H7 (cell line): ENCODE measurements around the gene SYT1. TPM values are rescaled to one million over a fixed set of nuclear protein-coding genes. Genes with fewer than 3 reads are reported as not detected.
"Not testable (repeated sequence)": the region's sequence is repeated elsewhere in the genome, so short reads cannot be mapped to it uniquely, and the experiment has no call there.

Source experiments
- DNase-seq: peaks from one replicate; pipeline ENCODE4 v3.0.0; 2012
- H3K27me3 ChIP-seq: 2 replicates; pipeline ENCODE4 v1.6.0; 2011; ENCODE audit warnings: mild to moderate bottlenecking, low read length; ENCODE audit not compliant: control insufficient read depth, insufficient read depth
- H3K36me3 ChIP-seq: replicated peaks from 2 replicates; pipeline ENCODE4 v1.5.1; 2011; ENCODE audit warnings: low read length; ENCODE audit not compliant: control insufficient read depth, insufficient read depth
- H3K4me3 ChIP-seq: 2 replicates; pipeline ENCODE4 v1.5.1; 2011; ENCODE audit warnings: low read depth, mild to moderate bottlenecking, control low read depth, low read length, moderate library complexity; ENCODE audit not compliant: insufficient read depth
- total RNA-seq: library from RNA; depleted of rRNA; stranded (reverse); fragments of >200 nt; shearing (Covaris generic); gene quantifications from 2 replicates; pipeline ENCODE4 v1.2.3, GENCODE V29; 2014

The SYT1 gene
- total RNA-seq, 1 experiment from 2014 or later, result 11.7 TPM

- Histone ChIP-seq H3K27me3 (no peaks in the 10 kb centered on the region), H3K4me3 (no peak overlapping the region), H3K36me3 (no peaks in the 10 kb centered on the region)
- no peak for DNase-seq
Observed at GRCh38 chr12:79422060-79422812, 557.7 kb downstream of the SYT1 start.

GRCh38 chr12:79423560-79423959 lies 559.0 kb downstream of the SYT1 start:
- Histone ChIP-seq H3K4me3 (no peak overlapping the region), H3K27me3 (no peaks in the 10 kb centered on the region), H3K36me3 (no peaks in the 10 kb centered on the region)
- DNase-seq, result no peak

GRCh38 chr12:79424109-79424721 lies 559.6 kb downstream of the SYT1 start:
- no peak for DNase-seq
- Histone ChIP-seq H3K4me3 (no peak overlapping the region), H3K36me3 (no peaks in the 10 kb centered on the region), H3K27me3 (no peaks in the 10 kb centered on the region)

GRCh38 chr12:79426121-79426520 lies 561.5 kb downstream of the SYT1 start:
- Histone ChIP-seq H3K4me3 (no peak overlapping the region), H3K36me3 (no peaks in the 10 kb centered on the region), H3K27me3 (no peaks in the 10 kb centered on the region)
- no peak for DNase-seq

- DNase-seq, H3K36me3 ChIP-seq, H3K4me3 ChIP-seq, H3K27me3 ChIP-seq: not testable (repeated sequence)
Observed at GRCh38 chr12:79426744-79427143, 562.2 kb downstream of the SYT1 start.

GRCh38 chr12:79433465-79434072 lies 569.0 kb downstream of the SYT1 start:
- no peaks in the 10 kb centered on the region for H3K27me3 ChIP-seq
- no peak for DNase-seq

GRCh38 chr12:79434561-79434960 lies 570.0 kb downstream of the SYT1 start:
- Histone ChIP-seq H3K36me3 (no peaks in the 10 kb centered on the region), H3K27me3 (no peaks in the 10 kb centered on the region), H3K4me3 (no peak overlapping the region)
- DNase-seq, result no peak

More at GRCh38 chr12:79433465-79434072, 569.0 kb downstream of the SYT1 start:
- Histone ChIP-seq H3K36me3 (no peaks in the 10 kb centered on the region), H3K4me3 (no peak overlapping the region)

GRCh38 chr12:79435742-79436141 lies 571.2 kb downstream of the SYT1 start:
- Histone ChIP-seq H3K4me3 (no peak overlapping the region), H3K36me3 (no peaks in the 10 kb centered on the region), H3K27me3 (no peaks in the 10 kb centered on the region)
- no peak for DNase-seq

- H3K4me3 ChIP-seq, result no peak overlapping the region
- no peaks in the 10 kb centered on the region for H3K27me3 ChIP-seq
- no peaks in the 10 kb centered on the region for H3K36me3 ChIP-seq
- DNase-seq, result no peak
Observed at GRCh38 chr12:79438480-79439174, 574.1 kb downstream of the SYT1 start.

- DNase-seq, result no peak
- no peaks in the 10 kb centered on the region for H3K36me3 ChIP-seq
- no peaks in the 10 kb centered on the region for H3K27me3 ChIP-seq
- H3K4me3 ChIP-seq, result no peak overlapping the region
Observed at GRCh38 chr12:79439175-79439825, 574.7 kb downstream of the SYT1 start.

- H3K4me3 ChIP-seq, result no peak overlapping the region
- no peaks in the 10 kb centered on the region; the same call in 1 of the 2 replicates for H3K36me3 ChIP-seq
- no peak for DNase-seq
- H3K27me3 ChIP-seq, result no peaks in the 10 kb centered on the region
Observed at GRCh38 chr12:79441534-79441933, 577.0 kb downstream of the SYT1 start.

GRCh38 chr12:79442396-79442795 lies 577.8 kb downstream of the SYT1 start:
- Histone ChIP-seq H3K36me3 (no peaks in the 10 kb centered on the region; the same call in 1 of the 2 replicates), H3K27me3 (no peaks in the 10 kb centered on the region), H3K4me3 (no peak overlapping the region)
- DNase-seq, result no peak

- no peak for DNase-seq
- H3K36me3 ChIP-seq, result no peaks in the 10 kb centered on the region; the same call in 1 of the 2 replicates
- H3K27me3 ChIP-seq, result no peaks in the 10 kb centered on the region
- no peak overlapping the region for H3K4me3 ChIP-seq
Observed at GRCh38 chr12:79444089-79444488, 579.5 kb downstream of the SYT1 start.

GRCh38 chr12:79448816-79449215 lies 584.2 kb downstream of the SYT1 start:
- Histone ChIP-seq H3K27me3 (no peaks in the 10 kb centered on the region), H3K36me3 (no peaks in the 10 kb centered on the region; the same call in 1 of the 2 replicates), H3K4me3 (no peak overlapping the region)
- DNase-seq, result no peak
